NCI-H1048 (cell line): ENCODE measurements around the gene PPP1R36.
"Not testable (repeated sequence)": the region's sequence is repeated elsewhere in the genome, so short reads cannot be mapped to it uniquely, and the experiment has no call there.

Experiments used
- DNase-seq: peaks from one replicate; lab custom pipeline; 2025; lab: John Stamatoyannopoulos, UW

PPP1R36 gene

GRCh38 chr14:64612971-64613666 lies 63.4 kb downstream of the PPP1R36 start:
- DNase-seq = no peak

- DNase-seq = no peak
Measured at GRCh38 chr14:64614166-64614565, 64.4 kb downstream of the PPP1R36 start.

GRCh38 chr14:64614805-64615391 lies 65.1 kb downstream of the PPP1R36 start:
- no peak for DNase-seq

DNA sequence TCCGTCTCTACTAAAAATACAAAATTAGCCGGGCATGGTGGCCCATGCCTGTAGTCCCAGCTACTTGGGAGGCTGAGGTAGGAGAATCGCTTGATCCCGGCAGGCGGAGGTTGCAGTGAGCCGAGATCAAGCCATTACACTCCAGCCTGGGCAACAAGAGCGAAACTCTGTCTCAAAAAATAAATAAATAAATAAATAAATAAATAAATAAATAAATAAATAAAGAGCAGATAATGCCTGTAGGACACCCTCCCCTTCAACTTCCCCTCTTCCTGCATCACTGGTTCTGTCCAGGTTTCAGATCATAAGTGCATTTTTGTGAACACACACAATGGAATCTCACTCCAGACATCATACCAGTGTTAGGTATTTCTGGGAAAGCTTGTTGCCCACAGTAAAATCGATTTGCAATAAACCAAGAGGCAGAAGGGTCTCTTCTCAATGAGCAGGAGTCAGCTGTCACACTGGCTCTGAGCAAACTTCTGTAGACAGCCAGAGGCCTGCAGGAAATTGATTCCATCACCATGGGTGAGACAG lies 68.2 kb downstream of the PPP1R36 start:
- DNase-seq = not testable (repeated sequence)

- DNase-seq = no peak
Measured at GRCh38 chr14:64620910-64621309, 71.1 kb downstream of the PPP1R36 start.

GRCh38 chr14:64623554-64624165 lies 73.9 kb downstream of the PPP1R36 start:
- no peak for DNase-seq

DNA sequence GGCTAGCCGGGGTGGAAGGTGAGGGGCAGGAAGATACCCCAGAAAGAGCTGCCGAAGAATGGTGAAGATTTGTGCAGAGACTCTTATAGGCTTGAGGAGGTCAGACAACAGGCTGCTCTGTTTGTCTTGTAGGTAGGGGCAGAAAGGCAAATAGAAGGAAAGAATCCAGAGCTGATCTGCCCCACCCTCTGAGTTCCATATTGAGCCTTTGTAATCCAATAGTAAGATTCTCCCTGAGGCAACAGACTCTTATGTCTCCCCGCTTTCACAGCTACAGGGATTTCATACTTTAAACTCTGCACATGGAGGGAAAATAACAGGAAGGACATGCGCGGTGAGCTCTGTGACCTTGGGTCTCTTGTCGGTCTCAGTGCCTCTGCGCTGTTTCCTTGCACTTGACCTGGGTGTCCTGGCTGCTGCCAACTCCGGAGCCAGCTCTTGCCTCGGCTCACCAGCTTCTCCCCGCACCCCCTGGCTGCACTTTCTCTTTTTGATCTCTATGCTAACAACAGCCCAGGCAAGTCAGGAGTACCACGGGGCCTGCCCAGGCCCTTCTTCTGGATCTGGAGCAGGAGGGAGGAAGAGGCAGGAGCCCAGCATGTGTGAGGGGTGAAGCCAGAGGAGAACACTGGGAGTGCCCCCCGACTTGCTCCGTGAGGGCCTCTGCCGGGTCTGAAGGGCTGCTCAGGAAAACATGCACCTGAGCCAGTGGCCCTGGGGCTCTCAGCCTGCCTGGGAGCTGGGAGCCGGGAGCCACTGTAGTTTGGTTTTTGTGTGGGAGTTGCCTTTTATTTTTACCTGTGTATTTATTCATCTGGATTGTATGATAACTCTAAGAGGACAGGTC lies 75.8 kb downstream of the PPP1R36 start:
- no peak for DNase-seq

- DNase-seq = no peak
Measured at GRCh38 chr14:64628940-64629408, 79.2 kb downstream of the PPP1R36 start.

GRCh38 chr14:64630778-64631177 lies 81.0 kb downstream of the PPP1R36 start:
- DNase-seq = no peak

GRCh38 chr14:64631222-64631621 lies 81.5 kb downstream of the PPP1R36 start:
- DNase-seq = not testable (repeated sequence)

- no peak for DNase-seq
Measured at GRCh38 chr14:64632056-64632455, 82.3 kb downstream of the PPP1R36 start.

DNA sequence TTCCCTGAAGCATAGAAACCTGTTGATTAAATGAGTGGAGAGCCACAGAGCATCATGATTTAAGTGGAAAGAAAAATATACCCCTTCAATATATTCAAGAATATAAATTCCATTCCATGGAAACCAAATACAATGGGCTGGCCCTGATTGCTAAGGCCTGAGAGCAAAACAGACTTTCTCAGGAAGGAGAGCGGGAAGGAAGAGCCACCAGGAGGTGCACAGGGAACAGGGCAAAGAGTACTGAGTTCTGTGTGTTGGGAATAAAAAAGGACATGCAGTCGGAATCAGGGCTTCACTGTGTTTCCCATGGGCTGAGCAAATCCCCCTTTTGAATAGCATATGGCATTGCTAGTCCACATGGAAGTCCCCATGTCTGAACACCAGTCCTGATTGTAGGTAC lies 84.8 kb downstream of the PPP1R36 start:
- DNase-seq = no peak

DNA sequence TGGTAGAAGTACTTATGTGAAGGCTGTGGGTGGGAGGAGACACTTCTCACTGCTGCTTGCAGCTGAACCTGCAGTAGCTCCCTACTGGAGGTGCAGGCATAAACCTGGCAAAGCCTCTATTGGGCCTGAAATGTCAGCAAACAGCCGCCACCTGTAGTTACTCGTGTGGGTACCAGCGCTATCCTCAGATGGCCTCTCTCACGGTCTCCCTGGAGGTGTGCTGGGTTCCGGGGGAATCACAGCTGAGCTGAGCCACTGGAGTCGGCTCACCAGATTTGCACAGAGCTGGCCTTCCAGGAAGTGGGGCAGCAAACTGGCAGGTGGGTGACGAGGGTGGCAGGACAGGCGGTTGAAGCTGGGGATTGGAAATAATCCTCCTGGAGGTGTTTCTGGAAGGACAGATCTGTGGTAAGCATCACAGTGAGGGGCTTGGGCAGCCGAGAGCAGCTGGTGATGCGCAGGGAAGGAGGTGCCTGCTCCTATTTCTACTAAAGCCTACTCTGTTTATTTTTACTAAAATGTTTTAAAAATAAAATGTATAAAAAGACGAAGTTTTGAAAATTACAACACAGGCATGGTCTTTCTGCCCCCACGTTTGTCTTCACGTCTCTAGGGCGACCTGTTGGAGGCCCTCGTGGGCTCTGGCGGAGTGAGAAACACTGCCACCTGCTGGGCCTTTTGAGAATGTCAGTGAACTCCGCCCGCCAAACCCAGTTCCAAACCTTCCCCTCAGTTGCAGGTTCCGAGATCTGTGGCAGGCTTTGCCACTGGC lies 86.6 kb downstream of the PPP1R36 start:
- DNase-seq = no peak

GRCh38 chr14:64636980-64637429 lies 87.2 kb downstream of the PPP1R36 start:
- no peak for DNase-seq

- no peak for DNase-seq
Measured at GRCh38 chr14:64637735-64638473, 88.1 kb downstream of the PPP1R36 start.

- DNase-seq = no peak
Measured at GRCh38 chr14:64638625-64639024, 88.9 kb downstream of the PPP1R36 start.
